HG02759 (cell line): Measurements from ENCODE around the gene PDE5A.

Experiments
- ATAC-seq: cut with Tn5 transposase; IDR thresholded peaks from one replicate; pipeline ENCODE4 v1.9.1; 2021; ENCODE audit warnings: mild to moderate bottlenecking, moderate library complexity; ENCODE audit not compliant: unreplicated experiment

The PDE5A gene

DNA sequence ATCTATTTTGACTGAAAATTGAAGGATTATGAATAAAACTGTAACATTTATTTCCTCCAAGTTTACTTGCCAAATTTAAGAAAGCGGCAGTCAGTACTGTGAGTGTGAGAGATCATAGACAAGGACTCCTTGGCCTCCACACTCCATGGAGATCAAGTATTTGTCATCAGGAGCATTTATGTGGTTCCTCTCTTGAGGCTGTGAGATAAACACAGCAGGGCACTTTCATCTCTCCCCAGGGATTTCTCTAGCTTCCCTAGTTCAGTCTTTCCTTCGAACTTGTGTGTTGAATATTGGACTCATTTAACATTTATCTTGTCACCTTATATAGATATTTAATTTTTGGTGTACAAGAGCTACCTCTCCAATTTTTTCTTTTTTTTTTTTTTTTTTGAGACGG is 40.8 kb downstream of the PDE5A start:
- no peak for ATAC-seq

DNA sequence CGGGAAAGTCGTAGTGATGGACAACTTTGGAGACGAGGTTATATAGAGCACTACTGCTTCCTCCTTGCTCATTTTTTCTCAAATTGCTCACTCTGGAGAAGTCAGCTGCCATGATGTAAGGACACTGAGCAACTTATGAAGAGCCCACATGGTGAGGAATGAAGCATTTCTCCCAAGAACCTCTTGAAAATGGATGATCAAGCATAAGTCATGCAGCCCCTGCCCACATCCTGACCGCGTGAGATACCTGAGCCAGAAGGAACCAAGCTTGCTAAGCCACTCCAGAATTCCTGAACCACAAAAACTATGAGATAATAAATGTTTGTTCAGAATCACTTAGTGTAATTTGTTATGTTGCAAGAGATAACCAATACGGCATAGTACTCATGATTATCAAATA is 42.8 kb downstream of the PDE5A start:
- ATAC-seq, result no peak

DNA sequence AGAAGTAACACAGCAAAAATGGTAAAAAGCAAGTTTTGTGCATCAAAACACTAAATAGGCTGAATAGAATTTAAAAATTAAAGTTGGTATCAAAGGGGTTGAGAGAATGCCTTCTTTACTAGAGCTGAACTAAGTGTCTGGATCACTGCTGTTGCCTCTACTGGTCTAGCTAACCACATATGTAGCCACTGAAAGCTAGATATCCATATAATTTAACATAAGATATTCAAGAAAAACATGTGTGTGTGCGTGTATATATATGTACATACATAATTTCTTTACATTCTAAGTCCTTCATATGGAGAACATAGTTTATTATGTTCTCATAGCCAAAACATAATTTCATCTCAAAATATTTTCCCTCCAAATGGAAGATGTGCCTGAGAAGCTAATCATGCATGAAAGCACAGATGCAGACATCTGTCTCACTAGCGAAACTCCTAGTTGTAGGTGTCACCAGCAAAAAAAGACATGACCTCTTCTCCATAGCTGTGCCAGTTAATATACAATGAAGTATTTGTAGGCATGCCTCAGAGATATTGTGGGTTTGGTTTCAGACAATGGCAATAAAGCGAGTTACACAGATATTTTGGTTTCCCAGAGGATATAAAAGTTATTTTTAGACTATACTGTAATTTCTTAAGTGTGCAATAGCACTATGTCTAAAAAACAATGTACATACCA is 47.3 kb downstream of the PDE5A start:
- ATAC-seq, result no peak

DNA sequence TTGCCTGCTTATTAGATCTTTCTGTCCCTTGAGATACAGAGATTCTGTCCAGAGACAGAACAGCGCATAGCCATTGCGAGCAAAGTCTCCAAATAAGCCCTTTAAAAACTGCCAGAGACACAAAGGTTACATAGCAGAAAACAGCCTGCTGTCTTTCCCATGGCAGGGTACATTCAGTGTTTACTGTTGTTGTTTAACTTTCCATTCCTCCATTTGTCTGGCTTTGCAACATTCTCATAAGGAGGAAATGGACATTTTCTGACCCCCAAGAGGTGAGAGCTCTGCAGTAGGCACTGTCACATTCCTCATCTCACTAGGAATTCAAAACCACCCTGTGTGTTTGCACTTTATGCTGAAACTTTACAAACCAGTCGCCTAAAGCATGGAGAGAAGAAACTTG is 48.3 kb downstream of the PDE5A start:
- no peak for ATAC-seq

DNA sequence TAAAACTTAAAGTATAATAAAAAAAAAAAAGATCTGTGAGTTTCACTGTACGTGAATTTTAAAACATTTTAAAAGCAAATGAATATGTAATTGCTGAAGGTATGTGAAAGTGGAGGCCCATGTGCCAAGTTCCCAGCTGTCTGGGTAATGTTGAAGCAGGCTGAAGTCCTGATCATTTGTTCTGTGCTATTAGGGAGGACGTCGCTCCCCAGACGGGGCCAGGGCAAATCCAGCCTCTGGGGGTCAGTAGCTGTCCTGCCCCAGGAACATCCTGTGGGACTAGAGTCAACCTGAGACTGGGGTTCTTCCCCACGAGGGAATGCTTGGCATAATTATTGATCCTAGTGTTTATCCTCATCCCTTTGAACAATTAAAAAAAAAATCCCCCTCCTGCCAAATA is 48.8 kb downstream of the PDE5A start:
- ATAC-seq, result no peak

DNA sequence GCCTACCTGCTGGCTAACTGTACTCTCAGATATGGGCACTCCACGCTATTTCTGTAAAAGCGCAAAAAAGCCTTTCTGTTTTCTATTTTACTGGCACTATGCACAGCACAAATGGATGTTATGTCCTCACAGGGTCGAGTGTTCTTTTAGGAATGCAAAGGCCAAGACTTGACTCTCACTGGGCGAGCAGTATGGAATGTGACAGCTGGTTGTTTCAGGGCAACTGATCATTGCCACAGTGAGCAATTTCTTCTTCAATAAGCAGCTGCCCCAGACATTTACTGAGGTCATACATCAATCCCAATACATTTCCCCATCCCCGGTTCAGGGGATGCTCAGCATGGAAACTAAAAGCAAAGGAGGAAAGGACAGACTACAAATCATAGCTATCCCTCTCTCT is 58.2 kb downstream of the PDE5A start:
- ATAC-seq, result no peak

DNA sequence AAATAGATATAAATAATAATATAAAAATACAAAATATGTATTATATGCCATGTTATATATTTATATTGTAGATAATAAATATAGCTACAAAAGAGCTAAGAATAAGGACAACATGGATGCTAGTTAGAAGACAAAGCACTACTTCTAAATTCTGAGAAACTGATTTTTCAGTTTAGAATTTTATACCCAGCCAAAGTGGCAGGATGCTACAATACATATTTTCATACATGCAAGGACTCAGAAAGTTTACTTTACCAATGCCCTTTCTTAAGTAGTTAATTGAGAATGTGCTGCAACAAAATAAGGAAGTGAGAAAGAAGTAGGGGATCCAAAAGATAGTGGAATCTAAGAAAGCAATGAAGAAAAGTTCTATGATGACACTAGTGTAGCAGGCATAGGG is 64.5 kb downstream of the PDE5A start:
- no peak for ATAC-seq

DNA sequence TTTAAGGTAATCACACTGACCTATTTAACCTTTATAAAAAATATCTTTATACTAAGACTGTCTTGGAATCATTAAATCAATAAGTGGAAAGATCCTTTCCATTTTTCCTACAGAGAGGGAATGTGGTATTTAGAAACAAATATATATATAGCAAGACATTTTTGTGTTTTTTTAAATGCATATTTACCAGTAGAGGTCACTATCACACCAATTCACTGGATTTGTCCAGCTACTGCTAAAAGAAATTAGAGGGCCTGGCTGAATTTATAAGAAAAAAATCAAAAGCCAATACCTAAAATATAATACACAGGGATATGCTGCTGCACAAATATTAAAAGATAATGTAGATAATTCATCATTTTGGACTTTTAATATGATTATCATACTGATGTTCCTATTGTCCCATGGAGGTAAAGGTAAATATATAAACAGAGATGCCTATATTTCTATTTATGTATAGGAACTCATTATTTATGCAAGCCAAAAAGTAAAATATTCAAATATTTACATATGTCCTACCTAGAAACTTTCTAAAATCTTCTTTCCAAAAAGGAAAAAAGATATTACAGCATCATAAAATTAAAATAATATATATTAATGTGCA is 69.5 kb downstream of the PDE5A start:
- no peak for ATAC-seq

DNA sequence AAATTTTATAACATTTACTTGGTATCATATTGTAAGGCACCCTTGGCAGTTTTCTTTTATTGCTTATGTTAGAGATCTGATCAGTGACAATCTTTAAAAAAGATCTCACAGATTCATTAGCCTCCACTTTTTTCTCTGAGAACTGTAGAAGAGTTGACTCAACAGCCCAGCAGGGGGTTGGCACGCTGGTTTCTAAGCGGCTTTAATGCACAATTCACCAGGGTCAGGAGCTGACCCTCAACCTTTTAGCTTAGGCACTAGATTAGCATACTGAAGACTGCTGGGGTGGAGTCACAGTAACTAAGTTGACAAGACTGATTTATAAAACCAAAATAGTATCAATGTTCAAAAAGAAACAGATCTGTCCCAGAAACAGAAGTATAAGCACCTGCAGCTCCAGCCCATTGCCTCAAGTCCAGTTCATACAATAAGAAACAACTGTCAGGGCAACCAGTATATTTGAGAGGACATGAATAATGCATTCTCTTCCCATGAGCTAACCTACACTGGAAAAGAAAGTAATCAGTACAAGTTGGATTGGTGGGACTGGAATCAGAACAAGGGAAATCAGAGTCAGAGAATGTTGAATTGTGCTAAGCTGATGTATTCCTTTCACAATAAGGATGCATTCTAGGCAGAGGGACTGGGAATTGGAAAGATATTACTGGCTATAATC is 77.6 kb downstream of the PDE5A start:
- no peak for ATAC-seq

DNA sequence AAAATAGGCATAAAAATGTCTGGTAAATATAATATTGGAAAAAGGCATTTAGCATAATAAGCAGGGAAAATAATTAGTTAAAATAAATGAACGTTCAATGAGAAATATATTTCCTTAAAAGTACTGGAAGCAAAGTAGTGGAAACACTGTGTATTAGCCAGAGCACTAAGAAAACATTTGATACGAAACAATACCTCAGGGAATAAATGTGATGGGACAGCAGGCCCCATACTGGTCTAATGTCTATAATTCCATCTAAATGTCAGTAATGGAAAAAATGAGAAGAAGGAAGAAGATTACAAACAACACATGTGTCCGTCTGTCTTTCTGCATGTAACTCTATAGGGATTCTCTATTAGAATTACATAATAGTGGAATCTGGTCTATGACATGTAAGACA is 79.0 kb downstream of the PDE5A start:
- no peak for ATAC-seq

DNA sequence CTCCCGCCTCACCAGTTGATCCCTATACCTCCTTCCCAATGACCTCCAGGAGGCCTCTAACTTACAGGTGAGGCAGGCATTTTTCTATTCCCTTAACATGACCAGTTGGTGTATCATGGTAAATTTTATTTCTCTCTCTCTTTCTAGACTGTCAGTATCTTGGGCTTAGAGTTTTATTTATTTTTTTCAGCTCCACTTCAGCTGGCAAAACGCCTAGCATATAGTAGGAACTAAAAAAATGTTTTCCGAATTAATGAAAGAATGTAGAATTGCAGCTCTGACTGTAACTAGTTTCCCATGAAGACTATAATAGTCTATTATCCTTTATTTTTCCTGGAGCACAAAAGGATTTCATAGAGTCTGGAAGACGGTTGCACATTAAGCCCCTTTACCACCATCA is 84.8 kb downstream of the PDE5A start:
- no peak for ATAC-seq

DNA sequence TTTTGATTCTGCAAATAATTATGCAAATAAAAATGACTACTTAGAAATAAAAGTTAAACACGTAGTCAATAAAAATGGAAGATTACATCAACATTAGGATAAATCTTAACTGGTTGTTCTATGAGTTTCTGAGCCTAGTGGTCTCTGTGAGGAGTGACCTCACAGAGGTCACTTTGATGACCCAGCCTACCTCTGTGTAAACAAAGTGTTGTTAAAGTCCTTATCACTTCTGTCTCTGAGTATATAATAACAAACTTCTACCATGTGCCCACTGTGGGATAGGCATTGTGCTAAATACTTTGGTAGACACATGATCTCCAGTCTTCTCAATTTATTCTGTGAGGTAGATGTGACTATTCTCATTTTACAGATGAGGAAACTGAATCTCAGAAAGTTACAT is 85.4 kb downstream of the PDE5A start:
- no peak for ATAC-seq

DNA sequence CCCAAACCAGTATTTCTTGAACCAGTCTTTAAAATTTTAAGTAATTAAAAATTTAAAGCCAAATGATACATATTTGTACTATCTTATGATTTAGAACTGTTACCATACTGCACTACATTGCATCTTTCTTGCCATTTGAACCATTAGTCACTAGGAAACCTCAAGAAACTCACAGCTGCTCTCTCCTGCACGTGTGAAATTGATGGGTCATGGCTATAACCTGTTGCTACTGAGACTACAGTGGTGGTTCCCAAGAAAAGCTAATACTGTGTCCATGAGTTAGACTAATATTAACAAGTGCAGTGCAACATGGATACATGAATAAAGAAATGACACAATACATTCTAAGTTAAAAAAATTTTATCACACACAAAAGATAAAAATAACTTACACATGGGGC is 88.4 kb downstream of the PDE5A start:
- no peak for ATAC-seq

DNA sequence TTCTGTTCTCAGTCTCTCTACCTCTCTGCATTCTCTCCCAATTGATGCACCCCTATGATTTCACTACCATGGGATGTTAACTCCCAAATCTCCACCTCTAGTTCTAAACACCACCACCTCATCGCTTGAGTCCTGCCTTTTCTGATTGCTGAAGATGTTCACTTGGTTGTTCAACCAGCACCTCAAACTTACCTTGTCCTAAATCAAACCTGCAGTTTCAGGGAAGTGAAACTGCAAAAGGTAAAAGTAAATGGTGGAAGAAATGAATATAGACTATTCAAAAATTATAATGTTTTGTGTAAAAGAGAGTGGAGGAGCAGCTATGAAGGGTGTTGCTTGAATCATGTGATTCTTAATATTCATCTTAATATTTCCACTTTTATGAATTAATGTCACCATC is 91.0 kb downstream of the PDE5A start:
- ATAC-seq, result no peak

DNA sequence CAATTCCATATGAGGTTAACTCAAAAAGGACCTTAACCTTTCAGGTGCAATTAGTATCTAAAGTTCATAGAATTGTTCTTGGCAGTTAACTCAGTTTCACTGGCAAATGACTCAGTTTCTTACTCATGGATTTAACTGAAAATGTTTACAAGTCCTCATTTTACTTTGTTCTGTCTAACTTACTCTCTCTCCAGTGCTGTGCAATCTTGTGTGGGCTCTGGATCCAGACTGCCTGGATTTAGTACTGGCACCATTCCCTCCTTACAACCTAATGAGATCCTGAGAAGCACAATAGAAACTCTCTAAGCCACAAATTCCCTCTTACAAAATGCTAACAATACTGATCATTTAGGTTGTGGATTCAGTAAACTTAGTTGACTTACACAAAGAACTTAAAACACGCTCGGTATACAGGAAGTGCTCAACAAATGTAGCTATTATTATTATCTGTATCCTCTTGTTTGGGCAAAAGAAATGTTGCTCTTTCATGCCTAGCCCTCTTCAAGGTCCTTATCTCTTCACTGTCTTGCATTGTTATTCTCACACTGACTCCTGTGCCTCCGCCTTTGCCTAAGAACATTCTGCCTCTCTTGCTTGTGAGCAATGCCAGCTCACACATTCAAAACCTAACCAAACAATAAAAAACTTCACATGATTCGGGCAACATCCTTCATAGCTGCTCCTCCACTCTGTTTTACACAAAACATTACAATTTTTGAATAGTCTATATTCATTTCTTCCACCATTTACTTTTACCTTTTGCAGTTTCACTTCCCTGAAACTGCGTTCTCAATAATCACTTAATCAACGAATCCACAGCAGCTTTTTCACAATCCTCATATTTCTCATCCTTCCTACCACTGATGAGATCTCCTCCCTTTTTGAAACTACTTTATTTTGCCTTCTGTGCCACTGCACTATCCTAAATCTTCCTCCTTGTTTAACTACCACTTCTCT is 91.8 kb downstream of the PDE5A start:
- no peak for ATAC-seq

DNA sequence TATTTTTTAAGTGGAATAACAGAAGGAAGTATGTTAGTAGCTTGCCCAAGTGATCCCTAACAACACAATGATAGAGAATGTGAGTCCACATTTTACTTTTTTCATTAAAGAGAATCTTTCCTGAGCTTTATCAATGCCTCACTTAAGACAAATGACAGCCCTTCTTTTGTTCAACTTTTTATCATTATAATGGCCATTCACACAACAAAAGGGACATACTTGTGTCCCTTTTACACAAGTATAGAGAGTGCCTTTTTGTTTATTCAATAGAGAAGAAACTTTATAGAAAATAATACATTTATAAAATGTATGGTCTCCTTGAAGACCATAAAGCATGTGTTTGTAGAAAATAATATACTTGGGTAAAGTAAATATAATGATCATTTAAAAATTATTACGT is 96.3 kb downstream of the PDE5A start:
- ATAC-seq, result no peak

DNA sequence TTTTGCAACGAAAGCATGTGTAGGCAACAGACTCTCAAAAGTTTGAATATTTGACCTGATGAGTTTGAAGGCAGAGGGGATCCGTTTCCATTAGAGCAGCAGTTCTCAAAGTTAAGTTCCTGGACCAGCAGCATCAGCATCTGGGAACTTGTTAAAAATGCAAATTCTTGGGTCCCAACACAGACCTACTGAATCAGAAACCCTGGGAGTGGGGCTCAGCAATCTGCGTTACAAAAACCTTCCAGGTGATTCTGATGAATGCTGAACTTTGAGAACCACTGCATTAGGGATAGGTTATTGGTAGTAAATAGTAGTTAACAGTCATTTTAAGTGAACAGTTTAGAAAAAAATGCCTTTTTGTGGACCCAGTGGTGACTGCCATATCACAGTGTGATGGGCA is 98.8 kb downstream of the PDE5A start:
- no peak for ATAC-seq

DNA sequence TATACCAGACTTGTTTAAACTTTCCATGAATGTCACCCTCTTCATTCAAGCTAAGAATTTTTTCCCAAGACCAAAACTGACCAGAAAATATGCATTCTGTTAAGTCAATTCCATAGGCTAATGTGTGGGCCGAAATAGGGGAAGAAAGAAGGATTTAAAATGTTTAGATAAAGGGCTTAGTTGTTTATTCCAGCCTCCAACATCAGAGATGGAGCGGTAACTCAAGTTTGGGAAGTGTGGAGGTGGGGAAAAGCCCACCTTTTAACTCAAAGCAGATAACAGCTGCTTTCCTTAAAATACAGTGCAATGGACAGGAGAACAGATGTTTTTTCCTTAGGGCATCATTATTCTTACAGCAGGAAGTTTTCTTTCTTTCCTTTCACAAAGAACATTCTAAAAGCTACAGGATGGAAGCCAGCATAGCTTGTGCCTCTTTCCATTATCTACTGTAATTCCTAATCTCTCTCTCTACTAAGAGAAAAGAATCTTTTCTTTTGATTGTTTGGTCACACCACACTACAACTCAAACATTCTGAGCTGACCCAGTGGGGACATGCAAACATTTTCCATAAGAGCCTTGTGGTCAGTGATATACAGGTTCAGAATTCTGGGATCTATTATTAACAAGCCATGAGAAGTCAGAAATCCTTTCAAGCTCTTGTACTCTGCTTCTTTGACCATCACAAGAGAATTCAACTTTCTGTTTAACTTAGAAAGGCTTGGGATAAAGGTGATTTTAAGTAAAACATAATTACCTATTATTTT is 101.6 kb downstream of the PDE5A start:
- ATAC-seq, result no peak

DNA sequence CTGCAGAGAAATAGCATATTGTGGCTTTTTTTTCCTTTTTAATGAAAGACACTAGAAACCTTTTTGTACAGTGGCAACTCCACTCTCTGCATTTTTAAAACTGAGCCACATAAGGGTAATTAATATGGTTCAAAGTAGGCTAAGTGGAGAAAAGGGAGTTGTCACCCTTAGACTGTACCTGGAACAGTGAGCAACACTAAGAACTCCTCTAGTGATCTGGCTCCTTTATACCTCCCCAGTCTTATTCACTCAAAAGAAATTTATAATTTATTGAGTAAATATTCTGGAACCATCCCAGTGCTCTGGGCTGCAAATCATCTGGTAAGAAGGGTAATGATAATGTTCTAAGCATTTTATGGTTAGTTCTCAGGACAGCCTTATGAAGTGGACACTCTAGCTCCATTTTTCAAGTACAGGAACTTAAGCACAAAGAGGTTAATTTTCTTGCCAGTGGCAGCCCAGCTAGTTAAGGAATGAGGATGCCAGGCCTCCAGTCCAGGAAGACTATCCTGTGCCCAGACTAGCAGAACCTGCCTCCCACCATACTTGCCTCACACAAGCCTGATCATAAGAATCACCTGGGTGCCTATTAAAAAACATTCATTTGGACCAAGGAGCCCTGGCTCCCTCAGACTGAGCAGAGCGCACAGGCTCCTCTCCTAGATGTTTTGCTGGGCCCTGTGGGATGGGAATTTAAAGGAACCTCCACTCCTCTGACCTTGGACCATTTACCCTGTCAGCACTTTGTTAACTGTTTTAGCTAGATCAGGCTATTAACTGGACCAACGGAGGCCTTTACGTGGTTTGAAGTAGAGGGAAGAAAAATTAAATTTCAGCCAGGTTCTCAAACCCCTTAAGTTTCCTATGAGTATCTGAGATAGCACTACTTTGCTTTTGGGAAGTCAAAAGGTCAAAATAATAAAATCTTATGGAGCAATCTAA is 102.6 kb downstream of the PDE5A start:
- no peak for ATAC-seq
